Breast epithelium (tissue), 3 donors: Measurements from ENCODE around the gene CYB5A.

Source experiments
- POLR2AphosphoS5 ChIP-seq, 3 donors: sonication (generic); formaldehyde crosslinking; IDR thresholded peaks; one replicate each; pipeline ENCODE4 v1.6.1; 2017; ENCODE audit warnings: antibody characterized with exemption in 3 of 3
- TF ChIP-seq, protein P1 (sequence below), 3 donors: fragments of 450-650 bp; IDR thresholded peaks; one replicate each; pipeline ENCODE4 v1.5.1; 2016 to 2017; ENCODE audit warnings: antibody characterized with exemption in 3 of 3, mild to moderate bottlenecking in 3 of 3, moderate library complexity in 3 of 3

- TF ChIP-seq, protein P1, sequence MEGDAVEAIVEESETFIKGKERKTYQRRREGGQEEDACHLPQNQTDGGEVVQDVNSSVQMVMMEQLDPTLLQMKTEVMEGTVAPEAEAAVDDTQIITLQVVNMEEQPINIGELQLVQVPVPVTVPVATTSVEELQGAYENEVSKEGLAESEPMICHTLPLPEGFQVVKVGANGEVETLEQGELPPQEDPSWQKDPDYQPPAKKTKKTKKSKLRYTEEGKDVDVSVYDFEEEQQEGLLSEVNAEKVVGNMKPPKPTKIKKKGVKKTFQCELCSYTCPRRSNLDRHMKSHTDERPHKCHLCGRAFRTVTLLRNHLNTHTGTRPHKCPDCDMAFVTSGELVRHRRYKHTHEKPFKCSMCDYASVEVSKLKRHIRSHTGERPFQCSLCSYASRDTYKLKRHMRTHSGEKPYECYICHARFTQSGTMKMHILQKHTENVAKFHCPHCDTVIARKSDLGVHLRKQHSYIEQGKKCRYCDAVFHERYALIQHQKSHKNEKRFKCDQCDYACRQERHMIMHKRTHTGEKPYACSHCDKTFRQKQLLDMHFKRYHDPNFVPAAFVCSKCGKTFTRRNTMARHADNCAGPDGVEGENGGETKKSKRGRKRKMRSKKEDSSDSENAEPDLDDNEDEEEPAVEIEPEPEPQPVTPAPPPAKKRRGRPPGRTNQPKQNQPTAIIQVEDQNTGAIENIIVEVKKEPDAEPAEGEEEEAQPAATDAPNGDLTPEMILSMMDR (IDR thresholded peaks at IDR 0.05), result no peak
- TF ChIP-seq POLR2AphosphoS5 (IDR thresholded peaks at IDR 0.05), result no peak
These were observed 30.6 kb downstream of the CYB5A start for GRCh38 chr18:74261053-74261713.
